ENCODE data around the gene LRP11.

GRCh38 chr6:149846321-149846720, 17.8 kb downstream of the LRP11 start:
- no peak for TF ChIP-seq CTCF (IDR thresholded peaks at IDR 0.05)
- no peak for TF ChIP-seq POLR2A (IDR thresholded peaks at IDR 0.05)

Data from adrenal gland (tissue), 5 donors.